Kidney (tissue), 14 donors: ENCODE data around the gene NSRP1. TPM values are rescaled to one million over a fixed set of nuclear protein-coding genes. Genes with fewer than 3 reads are reported as not detected.

Source experiments
- DNase-seq, 5 donors: peaks; one replicate each; pipeline ENCODE4 v3.0.0-alpha.2; 2013 to 2020
- FAIRE-seq: peaks from 2 replicates; lab custom pipeline; 2012; peaks lifted over from hg19 to GRCh38; lab: Jason Lieb, UNC
- H3K27ac ChIP-seq, 2 donors: one replicate each; pipeline ENCODE4 v1.7.0; 2013; ENCODE audit warnings: low read depth in 2 of 2, low read length in 2 of 2, inconsistent platforms in 1 of 2
- H3K27me3 ChIP-seq: one replicate; pipeline ENCODE4 v1.7.1; 2013; ENCODE audit warnings: low read length, inconsistent platforms; ENCODE audit not compliant: control insufficient read depth, insufficient read depth
- H3K36me3 ChIP-seq, 3 donors: one replicate each; pipeline versions ENCODE4 v1.7.0 to v1.7.1; 2013; ENCODE audit warnings: low read length in 3 of 3, control low read depth in 1 of 3, inconsistent platforms in 1 of 3; ENCODE audit not compliant: insufficient read depth in 3 of 3, control insufficient read depth in 2 of 3
- H3K4me1 ChIP-seq, 3 donors: one replicate each; pipeline versions ENCODE4 v1.7.0 to v1.7.1; 2013; ENCODE audit warnings: low read length in 3 of 3, inconsistent platforms in 1 of 3, low read depth in 1 of 3; ENCODE audit not compliant: control insufficient read depth in 2 of 3, insufficient read depth in 2 of 3
- H3K4me3 ChIP-seq, 3 donors: one replicate each; pipeline versions ENCODE4 v1.7.0 to v1.8.1; 2013; ENCODE audit warnings: low read length in 3 of 3, control low read depth in 1 of 3, inconsistent platforms in 1 of 3
- H3K9ac ChIP-seq, 3 donors: one replicate each; pipeline versions ENCODE4 v1.7.0 to v1.7.1; 2013; ENCODE audit warnings: low read length in 3 of 3, control low read depth in 1 of 3, inconsistent platforms in 1 of 3
- H3K9me3 ChIP-seq, 3 donors: one replicate each; pipeline versions ENCODE4 v1.7.0 to v1.7.1; 2013; ENCODE audit warnings: low read length in 3 of 3, control low read depth in 1 of 3, inconsistent platforms in 1 of 3; ENCODE audit not compliant: control insufficient read depth in 2 of 3, insufficient read depth in 1 of 3
- intact Hi-C: fragments of 100-400 bp; cut with DNase I; formaldehyde crosslinking; loops from one replicate; pipeline ENCODE4 v1.11.1; 2022
- polyA plus RNA-seq: library from polyadenylated mRNA; stranded (reverse); fragments of 350-450 nt; fragmentation: Illumina TruSeq; extraction: RNeasy Lipid Tissue Mini Kit (QIAGEN cat#74804); gene quantifications from one replicate; pipeline ENCODE4 v1.2.3, GENCODE V29; 2014; ENCODE audit warnings: low read depth, low replicate concordance; ENCODE audit not compliant: insufficient read depth
- total RNA-seq: library from RNA; stranded (reverse); fragmentation: NEBNext Ultra II Directional; extraction: Animal tissue kit (Norgen Biotek cat#: 25700); gene quantifications from one replicate; pipeline ENCODE4 v1.2.1, GENCODE V29; 2021
- TF ChIP-seq, protein P1 (sequence below): IDR thresholded peaks from 3 replicates; pipeline ENCODE4 v1.5.1; 2012; ENCODE audit warnings: mild to moderate bottlenecking, moderate library complexity, borderline replicate concordance; ENCODE audit not compliant: insufficient read depth; ENCODE audit errors: extremely low read depth
- donor health status: control.
- donor health status: control.
- donor health status: control.
- donor health status: control.
- donor health status: control.
- donor health status: DM: yes; HTN: yes; CAD: no.
- donor health status: Normal renal cell carcinoma (clear cell type).

NSRP1 gene
- total and polyA plus RNA-seq, 2 donors from 2014 or later = 17.2 to 40.2 TPM

DNA sequence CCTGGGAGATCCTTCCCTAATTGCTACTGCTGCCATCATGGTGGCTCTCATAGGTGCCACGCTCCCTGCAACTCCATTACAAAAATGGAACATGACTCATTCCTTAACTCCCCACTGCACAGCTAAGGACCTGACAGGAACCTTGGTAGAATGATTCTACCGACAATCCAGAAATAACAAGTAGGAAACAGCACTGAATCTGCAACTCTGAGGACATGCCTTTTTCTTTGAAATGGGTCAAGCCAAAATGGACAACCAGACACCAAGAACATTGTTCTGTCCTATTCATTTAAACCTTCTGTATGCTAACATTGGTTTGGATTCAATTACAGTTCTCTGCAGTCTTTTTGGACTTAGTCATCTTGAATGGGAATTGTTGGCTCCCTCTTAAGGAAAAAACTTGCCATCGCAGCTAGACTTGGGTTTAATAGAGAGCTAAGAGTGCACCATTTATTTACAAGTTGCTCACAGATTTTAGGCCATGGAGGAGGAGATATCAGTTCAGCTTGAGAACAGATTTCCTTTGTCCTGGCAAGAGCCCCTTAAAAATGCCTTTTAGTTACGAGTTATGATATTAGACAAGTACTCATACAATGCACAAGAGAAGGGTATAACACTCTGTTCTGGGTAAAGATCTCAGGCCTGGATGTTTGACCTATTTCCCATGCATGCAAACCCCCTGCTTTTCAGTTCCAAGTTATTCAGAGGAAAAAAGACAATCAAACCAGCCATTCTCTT lies 20.9 kb upstream of the NSRP1 start:
- H3K4me3 ChIP-seq = no peak overlapping the region
- H3K27me3 ChIP-seq = no peaks in the 10 kb centered on the region
- H3K36me3 ChIP-seq = no peaks in the 10 kb centered on the region
- no peaks in the 10 kb centered on the region for H3K9me3 ChIP-seq
- H3K27ac ChIP-seq = no peak overlapping the region
- peak in 3 of 5 donors; percentile 31 to 69 (median 58) for DNase-seq
- intact Hi-C loops = no loop called here
- no peak overlapping the region for H3K9ac ChIP-seq
- TF ChIP-seq, protein P1, sequence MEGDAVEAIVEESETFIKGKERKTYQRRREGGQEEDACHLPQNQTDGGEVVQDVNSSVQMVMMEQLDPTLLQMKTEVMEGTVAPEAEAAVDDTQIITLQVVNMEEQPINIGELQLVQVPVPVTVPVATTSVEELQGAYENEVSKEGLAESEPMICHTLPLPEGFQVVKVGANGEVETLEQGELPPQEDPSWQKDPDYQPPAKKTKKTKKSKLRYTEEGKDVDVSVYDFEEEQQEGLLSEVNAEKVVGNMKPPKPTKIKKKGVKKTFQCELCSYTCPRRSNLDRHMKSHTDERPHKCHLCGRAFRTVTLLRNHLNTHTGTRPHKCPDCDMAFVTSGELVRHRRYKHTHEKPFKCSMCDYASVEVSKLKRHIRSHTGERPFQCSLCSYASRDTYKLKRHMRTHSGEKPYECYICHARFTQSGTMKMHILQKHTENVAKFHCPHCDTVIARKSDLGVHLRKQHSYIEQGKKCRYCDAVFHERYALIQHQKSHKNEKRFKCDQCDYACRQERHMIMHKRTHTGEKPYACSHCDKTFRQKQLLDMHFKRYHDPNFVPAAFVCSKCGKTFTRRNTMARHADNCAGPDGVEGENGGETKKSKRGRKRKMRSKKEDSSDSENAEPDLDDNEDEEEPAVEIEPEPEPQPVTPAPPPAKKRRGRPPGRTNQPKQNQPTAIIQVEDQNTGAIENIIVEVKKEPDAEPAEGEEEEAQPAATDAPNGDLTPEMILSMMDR = peak; percentile 21
- FAIRE-seq = peak; percentile 60
- H3K4me1 ChIP-seq = no peaks in the 10 kb centered on the region

DNA sequence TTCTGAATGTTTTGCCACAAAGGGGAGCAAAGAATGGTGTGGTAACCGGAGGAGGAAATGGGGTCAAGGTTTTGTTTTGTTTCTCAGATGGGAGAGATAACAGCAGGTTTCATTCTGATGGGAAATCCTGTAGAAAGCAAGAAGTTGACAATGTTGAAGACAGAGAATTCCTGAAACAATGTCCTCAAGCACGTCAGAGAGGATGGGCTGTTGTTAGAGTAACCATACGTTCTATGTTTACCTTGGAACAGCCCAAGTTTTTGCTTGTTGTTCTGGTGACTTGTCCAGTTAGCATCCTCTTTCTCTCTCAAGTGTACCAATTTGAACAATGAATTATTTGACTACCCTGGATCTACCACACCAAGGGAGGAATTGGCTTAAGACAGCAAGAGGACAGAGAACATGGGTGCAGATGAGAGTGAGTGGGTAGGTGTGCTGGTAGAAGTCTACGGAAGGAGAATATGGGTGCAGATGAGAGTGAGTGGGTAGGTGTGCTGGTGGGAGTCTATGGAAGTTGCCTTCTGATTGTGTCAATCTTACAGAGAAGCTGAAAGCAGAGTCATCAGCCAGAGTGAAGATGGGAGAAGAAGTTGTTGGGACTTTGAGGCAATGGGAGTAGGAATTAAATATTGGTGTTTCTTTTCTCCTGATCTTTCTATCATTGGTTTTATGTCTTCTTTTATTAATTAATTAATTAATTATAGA lies 14.8 kb upstream of the NSRP1 start:
- Histone ChIP-seq H3K4me1 (no peaks in the 10 kb centered on the region), H3K9me3 (no peaks in the 10 kb centered on the region), H3K36me3 (no peaks in the 10 kb centered on the region), H3K27ac (no peak overlapping the region), H3K4me3 (no peak overlapping the region), H3K9ac (no peak overlapping the region), H3K27me3 (no peaks in the 10 kb centered on the region)
- DNase-seq (no peak), FAIRE-seq (no peak)
- intact Hi-C loops = no loop called here
- TF ChIP-seq, protein P1 = no peak

DNA sequence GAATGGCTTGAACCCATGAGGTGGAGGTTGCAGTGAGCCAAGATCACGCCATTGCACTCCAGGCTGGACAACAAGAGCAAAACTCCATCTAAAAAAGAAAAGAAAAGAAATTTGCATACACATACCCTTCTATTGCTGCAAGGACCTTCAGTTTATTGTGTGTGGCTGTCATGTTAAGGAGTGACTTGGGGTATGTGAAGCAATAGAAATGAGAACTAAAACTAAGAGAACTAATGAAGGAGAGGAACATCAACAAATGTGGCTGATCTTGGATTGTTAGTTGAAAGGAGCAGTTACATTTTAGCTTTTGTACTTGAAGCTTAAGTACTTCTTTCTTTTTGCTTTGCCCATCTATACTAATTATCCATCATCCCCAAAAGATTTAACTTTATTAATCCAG lies 12.7 kb upstream of the NSRP1 start:
- no peaks in the 10 kb centered on the region for H3K9me3 ChIP-seq
- no peak for FAIRE-seq
- no peak overlapping the region for H3K9ac ChIP-seq
- H3K4me3 ChIP-seq = no peak overlapping the region
- no peaks in the 10 kb centered on the region for H3K4me1 ChIP-seq
- intact Hi-C loops = no loop called here
- no peak overlapping the region for H3K27ac ChIP-seq
- no peak for DNase-seq
- TF ChIP-seq, protein P1 = no peak
- H3K36me3 ChIP-seq = no peaks in the 10 kb centered on the region
- no peaks in the 10 kb centered on the region for H3K27me3 ChIP-seq
